GM18870 (cell line): ENCODE data around the gene TMED4.
A peak's percentile ranks its signal among the peaks of the same experiment; 100 is the strongest.

Experiments used
- ATAC-seq: cut with Tn5 transposase; IDR thresholded peaks from one replicate; pipeline ENCODE4 v1.9.1; 2021; ENCODE audit warnings: moderate library complexity; ENCODE audit not compliant: unreplicated experiment

TMED4 gene

GRCh38 chr7:44581879-44582603 is at the start of gene TMED4:
Gene TMED4, minus strand, starts transcription at chr7:44582231. Its CDS starts 25 bp downstream, at chr7:44582206.
- peak; percentile 78 for ATAC-seq

DNA sequence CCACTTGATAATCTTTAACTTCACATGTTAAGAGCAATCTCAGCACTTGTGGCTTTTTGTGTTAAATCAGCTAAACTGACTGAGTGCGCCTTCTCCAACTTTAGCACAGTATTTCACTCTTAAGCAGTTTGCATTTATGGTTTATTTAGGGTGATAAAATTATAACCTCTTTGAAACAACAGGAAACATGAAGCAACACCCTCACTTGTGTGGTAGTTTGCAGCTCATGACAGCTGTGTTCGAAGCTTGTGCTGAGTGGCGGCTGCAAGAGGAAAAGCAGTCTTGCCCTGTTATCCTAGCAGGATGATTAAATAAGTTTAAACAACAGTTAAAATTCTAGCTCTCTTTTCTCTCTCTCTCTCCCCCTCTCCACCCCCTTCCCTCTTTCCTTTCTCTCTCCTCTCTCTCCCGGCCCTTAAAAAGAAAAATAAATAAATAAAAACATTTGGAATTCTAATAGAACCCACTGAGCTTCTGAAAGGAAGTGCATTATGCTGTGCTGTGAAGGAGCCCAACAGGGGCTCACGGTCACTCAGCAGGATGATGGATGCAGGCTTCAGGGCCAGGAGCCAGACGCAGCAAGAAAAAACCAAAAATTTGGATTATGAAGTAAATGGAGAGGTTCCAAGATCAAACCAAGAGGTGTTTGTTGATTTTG is 49.6 kb upstream of the TMED4 start:
- no peak for ATAC-seq

DNA sequence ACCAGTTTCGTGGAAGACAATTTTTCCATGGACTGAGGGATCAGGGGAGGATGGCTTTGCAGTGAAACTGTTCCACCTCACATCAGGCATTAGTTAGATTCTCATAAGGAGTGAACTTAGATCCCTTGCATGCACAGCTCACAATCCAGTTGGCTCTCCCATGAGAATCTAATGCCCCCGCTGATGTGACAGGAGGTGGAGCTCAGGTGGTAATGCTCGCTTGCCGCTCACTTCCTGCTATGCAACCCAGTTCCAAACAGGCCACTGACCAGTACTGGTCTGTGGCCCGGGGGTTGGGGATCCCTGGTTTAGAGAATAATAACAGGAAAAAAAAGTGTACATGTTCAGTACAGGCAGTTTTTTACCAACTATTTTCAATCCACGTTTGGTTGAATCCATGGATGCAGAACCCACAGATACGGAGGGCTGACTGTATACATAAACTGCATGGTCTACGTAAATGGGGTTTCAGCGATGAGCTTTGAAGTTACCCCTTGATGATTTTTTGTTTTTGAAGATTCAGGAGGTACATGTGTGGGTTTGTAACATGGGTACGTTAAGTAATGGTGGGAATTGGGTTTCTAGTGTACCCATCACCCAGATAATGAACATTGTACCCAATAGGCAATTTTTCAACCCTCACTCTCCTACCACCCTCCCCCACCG is 48.9 kb upstream of the TMED4 start:
- ATAC-seq, result no peak

DNA sequence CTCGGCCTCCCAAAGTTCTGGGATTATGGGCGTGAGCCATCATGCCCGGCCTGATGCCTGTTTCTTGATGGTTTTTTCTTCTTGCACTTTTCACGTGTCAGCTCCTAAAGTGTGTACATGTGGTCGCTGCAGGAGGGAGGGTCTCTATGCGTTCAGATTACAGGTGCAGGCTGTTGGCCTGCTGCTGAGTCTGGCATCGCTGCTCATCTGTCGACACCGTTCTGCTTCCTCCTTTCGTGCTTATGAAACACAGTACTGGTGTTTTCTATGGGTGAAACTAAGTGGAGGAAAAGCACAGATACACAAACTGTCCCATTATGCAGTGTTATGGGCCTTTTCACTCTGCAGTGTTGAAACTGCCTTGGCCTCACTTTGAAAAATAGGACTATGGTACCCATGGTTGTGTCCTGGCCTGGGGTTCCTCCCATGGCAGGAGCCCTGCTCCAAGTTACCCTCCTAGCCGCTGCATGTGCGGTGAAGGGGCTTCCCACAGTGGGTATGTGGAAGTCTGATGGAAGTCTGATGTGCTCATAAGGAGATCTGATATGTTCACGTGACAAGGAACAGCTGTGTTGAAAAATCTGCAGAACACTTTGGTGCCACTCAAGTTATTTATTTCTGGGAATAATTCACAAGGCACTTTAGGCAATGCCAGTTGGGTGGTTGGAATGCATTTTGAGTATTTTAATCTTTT is 47.9 kb upstream of the TMED4 start:
- no peak for ATAC-seq

- ATAC-seq, result no peak
These were observed 44.6 kb upstream of the TMED4 start for GRCh38 chr7:44626620-44627019.

DNA sequence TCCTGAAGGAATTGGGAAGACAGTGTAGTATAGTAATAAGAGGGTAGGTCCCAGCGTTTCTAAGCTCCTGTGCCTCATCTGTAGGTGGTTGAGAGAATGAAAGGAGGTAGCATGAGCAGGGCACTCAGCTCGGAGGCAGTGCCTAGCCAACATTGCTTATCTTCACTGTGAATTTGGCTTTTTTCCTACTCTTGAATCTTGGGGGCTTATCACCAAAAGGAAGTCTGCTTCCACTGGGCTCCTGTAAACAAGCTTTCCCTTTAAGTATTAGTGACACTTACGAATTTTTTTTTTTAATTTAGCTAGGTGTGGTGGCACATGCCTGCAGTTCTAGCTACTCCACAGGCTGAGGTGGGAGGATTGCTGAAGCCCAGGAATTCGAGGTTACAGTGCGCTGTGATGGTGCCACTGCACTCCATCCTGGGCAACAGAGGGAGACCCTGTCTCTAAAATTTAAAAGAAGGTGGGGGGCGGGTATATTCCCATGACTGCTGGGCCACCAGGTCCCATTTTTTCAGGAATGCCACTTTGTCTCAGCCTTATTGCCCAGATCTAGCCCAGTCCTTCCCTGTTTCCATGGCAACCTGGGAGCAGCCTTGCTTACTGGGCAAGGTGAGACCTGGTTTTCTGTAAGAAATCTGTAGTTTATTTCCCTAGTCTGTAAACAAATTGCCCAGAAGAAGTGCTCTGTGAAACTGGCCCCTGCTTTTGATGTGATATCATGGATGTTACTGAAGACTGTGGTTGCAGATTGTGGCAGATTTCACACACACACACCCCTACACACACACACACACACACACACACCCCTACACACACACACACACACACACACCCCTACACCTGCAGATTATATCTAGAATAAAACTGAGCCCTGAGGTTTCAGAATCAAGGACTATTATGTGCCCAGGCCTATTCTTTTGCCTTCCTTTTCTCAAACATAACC is 43.8 kb upstream of the TMED4 start:
- no peak for ATAC-seq

- no peak for ATAC-seq
These were observed 42.3 kb upstream of the TMED4 start for GRCh38 chr7:44624318-44624717.

DNA sequence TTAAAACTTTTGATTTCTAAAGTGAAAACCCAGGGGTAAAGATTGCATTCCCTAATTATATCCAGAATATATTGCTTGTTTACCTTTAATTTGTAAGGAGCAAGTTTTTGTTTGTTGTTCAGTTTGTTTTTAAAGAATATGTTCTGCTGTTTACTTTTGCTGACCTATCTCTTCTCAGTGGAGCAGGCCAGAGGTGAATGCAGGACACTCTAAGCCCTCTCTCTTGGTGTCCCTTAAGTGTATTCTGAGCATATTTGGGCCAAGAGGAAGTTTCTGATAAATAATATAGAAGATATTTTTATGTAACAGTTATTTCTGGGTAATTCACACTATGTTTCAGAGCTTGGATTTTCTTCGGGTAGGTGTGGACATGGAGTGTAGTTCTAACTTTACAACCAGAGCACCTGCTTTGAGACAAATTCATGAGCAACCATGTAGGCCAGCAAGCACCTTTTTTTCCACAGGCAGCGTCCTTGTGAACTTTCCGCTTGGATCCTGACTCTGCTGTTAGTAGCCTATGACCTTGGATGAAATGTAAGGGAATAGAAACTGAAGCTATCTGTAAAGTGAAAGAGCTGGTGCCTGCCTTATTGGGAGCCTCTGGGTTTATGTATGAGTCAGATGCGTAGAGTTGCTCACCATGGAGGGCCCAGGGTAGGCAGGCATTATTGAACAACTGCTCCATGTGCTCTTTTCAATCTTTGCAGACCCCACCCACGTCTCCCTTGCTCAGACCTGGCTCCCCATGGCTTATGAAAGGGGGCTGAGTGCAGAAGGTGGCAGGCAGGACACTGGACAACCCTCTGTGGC is 40.5 kb upstream of the TMED4 start:
- ATAC-seq, result peak; percentile 66

DNA sequence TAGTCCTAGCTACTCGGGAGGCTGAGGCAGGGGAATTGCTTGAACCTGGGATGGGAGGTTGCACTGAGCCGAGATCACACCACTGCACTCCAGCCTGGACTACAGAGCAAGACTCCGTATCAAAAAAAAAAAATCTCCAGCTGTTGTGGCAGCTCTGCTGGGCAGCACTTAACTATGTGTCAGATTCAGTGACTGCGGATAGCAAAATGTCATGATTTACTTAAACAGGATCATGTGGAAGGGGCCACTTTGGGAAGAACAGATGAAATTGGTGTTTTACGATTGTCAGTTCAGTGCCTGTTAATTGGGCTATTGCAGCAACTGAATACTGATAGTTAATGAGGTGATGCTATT is 39.7 kb upstream of the TMED4 start:
- ATAC-seq, result no peak

DNA sequence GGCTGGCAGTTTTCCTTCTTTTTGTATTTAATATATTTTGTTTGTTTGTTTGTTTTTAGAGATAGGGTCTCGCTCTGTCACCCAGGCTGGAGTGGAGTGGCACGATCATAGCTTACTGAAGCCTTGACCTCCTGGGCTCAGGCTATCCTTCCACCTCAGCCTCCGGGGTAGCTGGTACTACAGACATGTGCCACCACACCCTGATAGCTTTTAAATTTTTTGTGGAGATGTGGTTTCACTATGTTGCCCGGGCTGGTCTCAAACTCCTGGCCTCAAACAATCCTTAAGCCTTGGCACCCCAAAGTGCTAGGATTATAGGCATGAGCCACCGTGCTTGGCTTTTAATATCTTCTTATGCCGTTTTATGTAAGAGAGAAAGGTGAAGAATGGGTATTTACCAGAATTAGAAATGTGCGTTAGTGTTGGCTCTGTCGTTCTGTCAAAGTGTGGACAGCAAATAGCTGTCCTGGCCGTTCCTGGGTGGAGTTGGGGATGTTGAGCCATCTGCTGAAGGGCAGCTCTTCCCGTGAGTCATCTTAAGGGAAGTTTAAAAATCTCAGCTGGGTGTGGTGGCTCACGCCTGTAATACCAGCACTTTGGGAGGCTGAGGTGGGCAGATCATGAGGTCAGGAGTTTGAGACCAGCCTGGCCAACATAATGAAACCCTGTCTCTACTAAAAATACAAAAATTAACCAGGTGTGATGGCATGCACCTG is 39.2 kb upstream of the TMED4 start:
- no peak for ATAC-seq

DNA sequence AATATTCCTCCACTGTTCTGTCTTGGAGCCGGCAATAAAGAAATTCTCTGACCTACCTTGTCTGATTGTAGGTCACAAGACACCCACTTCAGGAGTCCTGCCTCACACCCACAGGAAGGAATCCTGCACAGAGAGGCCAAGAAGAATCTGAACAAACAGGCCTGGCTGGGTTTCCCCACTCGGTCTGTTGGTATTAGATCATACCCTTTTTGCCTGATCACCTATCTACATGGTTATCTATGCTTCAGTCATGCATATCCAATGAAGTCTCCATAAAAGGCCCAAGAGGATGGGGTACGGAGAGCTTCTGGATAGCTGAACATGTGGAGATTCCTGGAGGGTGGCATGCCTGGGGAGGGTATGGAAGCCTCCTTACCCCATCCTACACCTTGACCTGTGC is 36.7 kb upstream of the TMED4 start:
- ATAC-seq, result no peak

- ATAC-seq, result no peak
These were observed 36.0 kb upstream of the TMED4 start for GRCh38 chr7:44618045-44618444.

DNA sequence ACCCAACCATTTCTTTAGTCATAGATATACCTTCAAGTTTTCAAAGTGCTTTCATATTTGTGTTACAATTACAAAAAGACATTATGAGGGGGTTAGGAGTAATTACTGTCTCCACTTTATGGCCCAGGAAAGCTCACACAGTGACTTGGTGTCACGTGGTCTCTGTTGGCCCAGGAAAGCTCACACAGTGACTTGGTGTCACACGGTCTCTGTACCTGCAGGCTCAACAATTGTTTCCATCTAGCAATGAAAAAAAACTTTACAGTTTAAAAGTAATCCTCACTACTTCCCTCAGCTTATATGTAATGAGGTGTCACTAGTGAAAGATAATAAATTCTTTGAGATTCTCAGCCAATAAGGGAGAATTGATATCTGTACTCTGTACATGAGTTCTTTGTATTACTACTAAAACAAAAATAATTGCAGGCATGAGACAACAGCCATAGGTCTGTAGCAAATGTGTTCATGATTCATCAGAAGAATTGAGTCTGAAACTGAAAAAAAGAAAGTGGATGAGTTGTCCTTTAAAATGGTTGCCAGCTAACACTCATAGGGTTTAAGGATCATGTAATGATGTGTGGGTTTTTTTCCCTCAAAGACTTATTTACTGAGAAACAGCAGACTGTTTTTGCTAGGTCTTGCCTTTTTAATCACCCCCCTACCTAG is 35.3 kb upstream of the TMED4 start:
- peak; percentile 56 for ATAC-seq

- no peak for ATAC-seq
These were observed 34.5 kb upstream of the TMED4 start for GRCh38 chr7:44616545-44616944.

GRCh38 chr7:44615793-44616192 is 33.8 kb upstream of the TMED4 start:
- ATAC-seq, result no peak

DNA sequence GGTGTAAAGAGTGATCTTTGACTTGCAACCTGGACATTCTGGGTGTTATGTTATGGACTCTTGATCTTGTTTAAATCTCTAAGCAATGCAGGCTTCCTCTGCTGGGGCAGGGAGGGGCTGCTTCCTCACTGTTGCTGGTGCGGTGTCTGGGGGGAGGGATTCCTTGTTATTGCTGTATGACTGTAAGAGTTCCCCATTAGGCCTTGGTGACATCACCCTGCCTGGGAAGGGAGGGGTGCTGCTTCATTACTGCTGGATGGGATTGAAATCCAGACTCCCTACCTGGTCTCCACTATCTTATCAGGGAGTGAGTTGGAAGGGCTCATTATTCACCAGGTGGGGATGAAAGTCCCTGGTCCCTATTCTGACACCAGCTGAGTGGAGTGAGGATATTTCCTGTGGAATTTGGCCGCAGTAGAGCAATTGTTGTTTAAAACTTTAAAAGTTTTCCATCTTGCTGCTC is 33.1 kb upstream of the TMED4 start:
- ATAC-seq, result no peak

DNA sequence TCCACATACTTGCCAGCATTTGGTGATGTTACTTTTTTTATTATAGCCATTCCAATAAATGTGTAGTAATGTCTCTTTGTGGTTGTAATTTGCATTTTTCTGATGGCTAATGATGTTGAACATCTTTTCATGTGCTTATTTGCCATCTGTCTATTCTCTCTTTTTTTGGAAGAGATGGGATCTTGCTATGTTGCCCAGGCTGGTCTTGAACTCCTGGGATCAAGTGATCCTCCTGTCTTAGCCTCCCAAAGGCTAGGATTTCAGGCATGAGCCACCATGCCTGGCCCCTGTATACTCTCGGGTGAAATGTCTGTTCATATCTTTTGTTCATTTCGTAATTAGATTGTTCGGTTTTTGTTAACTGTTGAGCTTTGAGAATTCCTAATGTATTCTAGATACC is 27.8 kb upstream of the TMED4 start:
- ATAC-seq, result no peak

- no peak for ATAC-seq
These were observed 27.1 kb upstream of the TMED4 start for GRCh38 chr7:44608916-44609648.
